Putamen (tissue), 1 donor: Measurements from ENCODE around the gene HTRA3.

Experiments used
- DNase-seq: peaks from one replicate; pipeline ENCODE4 v3.0.0-alpha.2; 2016; ENCODE audit warnings: low spot score

The HTRA3 gene

GRCh38 chr4:8267077-8267476 is 2.5 kb upstream of the HTRA3 start:
- DNase-seq: no peak

DNA sequence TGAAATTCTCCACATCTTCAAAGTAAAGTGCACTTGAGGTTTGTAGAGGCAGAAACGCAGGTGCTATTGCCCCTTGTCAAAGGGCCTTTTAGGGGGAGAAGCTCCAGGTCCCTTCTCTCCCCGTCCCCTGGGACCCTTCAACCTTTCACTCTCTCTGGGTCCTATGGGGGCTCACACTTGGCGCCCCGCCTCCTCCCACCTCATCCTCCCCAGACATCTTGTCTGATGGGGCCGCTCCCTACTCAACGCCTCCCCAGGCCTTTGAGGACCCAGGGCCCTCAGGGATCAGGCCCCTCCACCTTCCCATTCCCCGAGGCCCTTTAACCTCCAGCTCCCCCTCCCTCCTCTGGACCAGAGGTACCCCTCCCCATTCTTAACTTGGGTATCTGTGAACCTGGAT is 1.3 kb upstream of the HTRA3 start:
- DNase-seq: no peak

DNA sequence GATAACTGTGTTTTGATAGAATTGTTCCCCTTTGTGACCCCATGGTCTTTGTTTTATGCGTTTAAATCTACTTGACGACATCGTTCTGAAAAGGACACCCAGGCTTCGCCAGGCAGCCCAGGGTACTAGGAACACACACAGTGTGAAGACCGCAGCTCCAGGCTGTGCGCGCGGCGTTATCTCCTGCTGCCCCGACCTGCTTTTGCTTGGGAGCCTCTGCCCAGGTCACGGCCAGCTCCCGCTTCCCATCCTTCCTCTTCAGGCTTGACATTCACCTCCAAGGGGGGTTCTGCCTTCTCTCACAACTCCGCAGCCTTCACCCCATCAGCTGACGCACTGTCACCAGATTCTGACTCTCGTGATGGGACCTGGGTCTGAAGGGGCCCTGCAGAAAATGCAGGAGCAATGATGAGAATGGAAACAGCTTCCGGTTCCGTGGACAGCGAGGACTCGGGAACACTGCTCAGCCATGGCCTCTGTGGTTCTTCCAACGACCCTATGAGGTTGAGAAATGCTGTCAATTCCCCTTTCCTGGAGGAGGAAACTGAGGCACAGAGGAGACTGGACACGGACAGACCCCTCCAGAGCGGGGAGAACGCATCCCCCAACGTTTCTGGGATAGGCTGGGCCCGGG is 536 bp upstream of the HTRA3 start:
- DNase-seq: no peak

DNA sequence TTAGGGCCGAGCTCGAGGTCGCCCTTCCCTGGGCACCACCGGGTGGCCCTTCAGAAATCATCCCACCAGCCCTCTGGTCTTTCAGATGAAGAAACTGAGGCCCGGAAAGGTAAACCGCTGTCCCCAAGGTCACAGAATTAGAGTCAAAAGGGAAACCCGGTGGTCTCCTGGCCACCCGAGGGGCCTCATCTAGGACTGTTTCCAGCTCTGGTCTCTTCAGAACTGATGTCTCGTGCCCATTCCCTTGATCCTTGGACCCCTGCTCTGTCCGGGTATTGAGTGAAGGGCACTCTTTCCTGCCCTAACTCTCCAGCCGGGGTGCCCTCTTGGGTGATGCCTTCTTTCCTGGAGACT is 841 bp downstream of the HTRA3 start:
- no peak for DNase-seq

- no peak for DNase-seq
Measured at GRCh38 chr4:8270912-8271815, 1.6 kb downstream of the HTRA3 start.

DNA sequence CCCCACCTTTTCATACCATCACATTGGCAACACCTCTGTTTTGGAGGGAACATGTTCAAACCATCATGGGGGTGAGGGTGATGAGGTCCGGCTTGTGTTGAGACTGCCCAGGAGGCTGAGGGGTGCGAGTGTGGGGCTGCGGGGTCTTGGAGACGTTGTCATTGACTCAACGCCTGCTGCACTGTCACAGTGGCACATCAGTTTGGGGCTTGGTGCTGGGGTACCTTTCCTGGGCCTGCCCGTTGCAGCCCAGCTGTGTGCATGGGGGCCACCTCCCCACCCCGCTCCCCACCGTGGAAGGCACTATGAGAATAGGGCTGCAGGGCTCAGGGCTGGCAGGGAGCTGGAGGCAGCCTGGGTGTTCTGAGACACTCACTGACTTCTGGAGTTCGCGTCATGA is 2.3 kb downstream of the HTRA3 start:
- DNase-seq: no peak

DNA sequence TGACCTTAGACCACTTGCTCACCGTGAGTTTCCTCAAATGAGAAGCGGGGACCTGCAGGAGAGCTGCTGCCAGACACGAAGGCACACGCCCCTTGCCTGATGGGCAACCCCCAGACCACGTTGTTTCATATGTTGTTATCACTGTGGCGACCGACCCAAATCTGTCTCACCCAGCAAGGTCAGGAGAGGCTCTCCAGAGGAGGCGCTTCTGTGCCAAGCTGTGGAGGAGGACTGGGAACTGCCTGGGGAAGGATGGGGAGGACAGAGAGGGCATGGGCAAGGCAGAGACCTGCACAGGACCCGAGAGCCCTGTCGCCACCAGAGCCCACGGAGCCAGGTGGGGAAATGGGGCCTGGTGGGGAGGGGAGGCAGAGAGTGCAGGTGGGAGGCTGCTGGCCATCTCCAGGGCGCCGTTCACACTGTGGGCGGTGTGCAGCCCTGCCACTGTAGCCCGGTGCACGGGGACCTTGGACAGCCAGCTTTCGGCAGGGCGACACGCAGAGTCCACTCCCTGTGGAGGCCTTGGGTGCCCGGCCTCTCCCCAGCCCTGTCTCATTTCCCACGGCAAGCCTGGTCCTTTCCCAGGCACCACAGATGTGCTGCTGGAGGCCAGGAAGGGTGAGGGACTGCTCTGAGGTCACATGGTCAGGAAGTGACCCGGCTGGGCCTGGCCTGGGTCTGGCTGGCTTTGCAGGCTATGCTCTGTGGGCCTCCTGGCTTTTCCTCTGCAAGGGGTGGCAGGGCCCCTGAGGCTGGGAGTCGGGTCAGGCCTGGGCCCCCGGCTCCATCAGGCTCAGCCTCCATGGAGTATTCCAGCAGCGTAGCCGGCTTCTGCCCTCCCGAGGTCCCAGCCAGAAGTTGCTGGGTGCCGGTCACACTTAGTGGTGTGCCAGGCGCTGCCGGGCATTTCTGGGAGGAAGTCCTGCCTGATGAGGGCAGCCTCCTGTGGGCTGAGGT is 3.2 kb downstream of the HTRA3 start:
- no peak for DNase-seq

- DNase-seq: no peak
Measured at GRCh38 chr4:8273450-8273849, 3.9 kb downstream of the HTRA3 start.

DNA sequence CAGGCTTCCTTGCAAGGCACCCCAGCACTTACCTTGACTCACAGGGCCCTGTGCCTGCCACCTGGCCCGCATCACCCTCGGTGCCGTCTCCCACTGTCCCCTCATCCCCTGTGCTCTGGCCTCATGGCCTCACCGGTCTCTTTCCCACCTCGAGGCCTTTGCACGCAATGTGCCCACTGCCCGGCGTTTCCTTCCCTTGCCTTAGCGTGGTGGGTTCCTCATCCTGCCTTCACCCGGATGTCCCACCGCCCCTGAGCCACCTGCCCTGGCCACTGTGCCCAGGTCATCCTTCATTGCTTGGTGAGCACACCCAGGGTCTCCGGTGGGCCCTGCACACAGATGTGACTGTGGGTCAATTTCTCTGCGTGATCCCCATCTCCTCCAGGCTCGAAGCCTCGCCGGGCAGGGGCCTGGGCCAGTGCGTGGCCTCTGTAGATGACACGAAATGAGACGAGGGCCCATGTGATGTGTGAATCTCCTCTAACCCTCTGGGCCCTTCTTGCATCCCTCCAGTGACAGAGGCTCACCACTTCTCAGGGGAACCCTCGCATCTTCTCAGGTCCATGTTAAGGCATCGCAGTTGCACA is 4.6 kb downstream of the HTRA3 start:
- no peak for DNase-seq

DNA sequence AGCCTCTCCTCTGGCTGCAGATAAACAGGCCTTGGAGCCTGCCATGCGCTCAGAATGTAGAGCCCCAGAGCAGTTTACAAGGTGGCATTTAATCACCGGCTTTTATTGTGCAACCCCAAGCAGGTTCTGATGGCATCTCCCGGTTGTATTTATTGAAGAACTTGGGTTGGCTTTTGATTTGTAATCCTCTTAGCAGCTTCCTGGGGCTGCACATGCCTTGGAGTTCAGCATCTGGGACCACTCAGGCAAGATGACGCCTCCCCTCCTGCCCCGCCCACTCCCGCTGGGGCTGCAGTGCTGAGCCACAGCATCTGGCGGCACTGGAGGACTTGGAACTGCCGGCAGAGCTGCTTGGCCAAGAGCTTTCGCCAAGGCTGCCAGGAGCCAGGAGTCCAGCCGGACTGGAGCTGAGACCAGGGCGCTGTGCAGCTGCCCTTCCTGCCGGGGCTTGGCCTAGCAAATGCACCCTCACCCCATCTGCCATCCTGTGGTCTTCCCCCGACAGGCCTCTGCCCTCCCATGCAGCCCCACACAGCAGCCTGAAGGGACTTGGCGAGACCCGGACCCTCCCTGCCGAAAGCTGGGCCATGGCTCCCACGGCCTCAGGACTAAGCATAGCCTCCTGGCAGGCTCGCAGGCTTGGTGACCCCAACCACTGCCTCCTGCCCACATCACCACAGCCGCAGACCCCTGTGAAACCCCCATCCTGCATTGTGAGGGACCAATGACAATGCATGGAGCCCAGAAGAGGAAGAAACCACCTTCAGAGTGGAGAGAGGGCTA is 5.4 kb downstream of the HTRA3 start:
- DNase-seq: peak; percentile 58

DNA sequence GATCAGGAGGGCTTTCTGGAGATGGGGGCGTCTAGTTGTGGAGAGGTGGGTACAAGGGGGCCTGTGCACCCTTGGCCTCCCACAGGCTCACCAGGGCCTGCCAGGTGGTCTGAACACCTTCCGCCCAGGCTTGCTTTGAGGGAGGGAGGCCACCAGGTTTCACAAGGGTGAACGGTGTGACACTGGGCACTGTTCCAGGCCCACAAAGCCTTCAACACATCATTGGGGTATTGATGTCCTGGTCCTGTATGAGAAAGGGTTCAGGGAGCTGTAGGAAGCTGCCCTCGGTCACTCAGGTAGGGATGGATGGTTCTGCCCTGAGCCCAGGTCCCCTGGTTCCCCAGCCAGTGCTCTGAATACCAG is 6.0 kb downstream of the HTRA3 start:
- no peak for DNase-seq

GRCh38 chr4:8276358-8277240 is 7.0 kb downstream of the HTRA3 start:
- no peak for DNase-seq

DNA sequence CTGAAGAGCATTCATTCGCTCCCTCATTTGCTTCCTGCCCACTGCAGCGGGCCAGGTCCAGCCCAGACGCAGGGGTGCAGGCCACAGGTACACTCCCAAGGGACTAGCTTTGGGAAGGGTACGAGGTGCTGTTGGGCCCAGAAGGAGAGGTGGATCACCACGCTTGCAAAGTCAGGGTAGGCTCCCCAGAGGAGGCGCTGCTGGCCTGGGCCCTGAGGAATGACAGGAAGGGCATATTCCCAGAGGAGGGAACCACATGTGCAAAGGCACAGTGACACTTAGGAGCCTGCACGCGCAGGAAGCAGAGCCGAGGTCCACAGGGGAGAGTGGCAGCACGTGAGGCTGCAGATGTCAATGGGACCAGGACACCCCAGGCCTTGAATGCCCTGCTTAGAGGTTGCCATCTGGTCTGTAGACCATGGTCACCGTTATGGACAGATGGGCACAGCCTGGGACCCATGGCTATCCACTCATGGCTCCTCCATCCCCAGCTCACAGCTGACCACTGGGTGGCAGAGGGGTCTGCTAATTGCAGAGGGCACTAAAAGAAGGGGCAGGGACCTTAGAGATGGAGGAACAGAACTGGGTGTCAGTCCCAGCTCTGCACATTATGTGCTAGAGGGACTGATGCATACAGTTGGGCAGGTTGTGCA is 7.9 kb downstream of the HTRA3 start:
- DNase-seq: no peak

DNA sequence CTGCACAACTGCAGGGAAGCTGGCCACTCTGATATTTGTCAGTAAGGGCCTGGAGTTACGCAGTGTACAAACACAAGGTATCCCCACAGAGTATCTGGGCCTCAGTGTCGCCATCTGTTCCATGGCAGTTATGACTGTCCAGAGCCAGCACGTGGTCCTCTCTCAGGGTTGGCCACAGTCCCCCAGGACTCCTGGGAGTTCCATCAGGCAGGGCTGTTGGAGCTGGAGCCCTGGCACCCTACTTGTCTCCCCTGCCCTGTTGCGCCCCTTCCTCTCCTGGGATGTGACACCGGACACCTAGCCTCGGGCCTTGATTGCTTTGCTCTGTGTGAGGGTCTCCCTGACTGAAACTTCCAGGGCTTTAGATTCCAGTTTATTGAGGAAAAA is 8.4 kb downstream of the HTRA3 start:
- DNase-seq: no peak

DNA sequence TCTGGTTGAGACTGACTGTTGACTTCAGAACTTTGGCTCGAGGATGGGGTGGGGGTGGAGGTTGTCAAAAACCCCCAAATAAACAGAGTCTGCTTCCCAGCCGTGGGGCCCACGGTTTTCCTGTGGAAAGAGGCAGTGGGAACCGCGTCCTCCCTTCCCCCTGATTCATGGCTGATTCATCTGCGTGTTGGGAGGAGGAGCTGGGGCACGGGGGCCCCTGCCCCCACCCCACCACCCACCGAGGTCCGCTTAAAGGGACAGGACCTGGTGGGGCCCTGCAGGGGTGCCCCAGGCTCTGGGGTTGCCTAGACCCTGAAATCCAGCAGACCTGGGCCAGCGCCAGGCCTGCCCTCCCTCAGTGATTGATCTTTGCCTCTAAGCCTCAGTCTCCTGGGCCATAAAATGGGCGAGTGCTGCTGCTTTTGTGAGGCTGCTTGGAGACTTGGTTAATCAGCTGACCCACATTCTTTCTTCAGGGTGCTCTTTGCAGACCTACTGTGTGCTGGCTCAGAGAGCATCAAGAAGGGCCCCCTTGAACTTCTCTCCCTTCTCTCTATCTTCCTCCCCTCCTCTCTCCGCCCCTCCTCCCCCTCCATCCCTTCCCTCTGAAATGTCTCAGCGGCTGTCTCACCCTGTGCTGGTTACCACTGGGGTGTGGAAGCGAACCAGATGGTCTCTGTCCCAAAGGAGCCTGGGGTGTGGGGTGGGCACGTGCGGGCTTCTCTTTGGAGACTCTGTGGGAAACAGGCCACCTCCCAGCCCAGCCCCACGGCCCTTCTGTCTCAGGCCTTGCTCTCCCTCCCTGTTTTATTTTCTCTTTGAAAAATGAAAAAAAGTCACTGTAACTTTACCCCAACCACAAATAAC is 9.1 kb downstream of the HTRA3 start:
- no peak for DNase-seq

- DNase-seq: no peak
Measured at GRCh38 chr4:8279321-8280157, 10.0 kb downstream of the HTRA3 start.

DNA sequence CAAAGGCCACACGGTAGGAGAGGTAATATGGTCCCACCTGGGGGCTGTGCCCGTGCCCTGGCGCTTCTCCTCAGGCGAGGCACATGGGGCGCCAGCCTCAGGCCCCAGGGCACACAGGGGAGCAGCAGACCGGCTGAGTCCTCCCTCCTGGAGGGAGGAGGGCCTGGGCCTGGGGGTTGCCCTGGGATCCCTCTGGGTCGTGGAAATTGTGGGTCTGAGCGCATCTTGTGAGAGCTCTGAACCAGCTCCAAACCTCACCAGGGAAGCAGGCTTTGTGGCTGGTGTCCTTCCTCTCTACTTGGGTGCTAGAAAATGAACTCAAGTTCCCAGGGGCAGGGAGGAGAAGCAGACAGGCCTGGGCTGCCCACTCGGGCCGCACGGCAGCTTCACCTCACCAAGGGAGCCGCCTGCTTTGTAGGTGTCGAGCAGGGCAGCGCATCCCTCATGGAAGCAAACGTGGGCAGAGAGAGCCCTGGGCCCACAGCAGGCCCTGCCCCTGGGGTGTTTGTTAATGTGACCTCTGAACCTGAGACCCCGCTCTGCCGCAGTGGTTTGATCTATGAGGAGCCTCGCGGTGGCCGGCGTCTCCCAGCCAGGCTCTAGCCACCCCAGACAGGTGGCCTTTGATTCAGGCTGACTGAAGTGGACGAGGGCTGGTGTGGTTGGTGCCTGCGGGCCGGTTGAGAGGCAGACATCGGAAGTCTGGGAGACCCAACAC is 10.8 kb downstream of the HTRA3 start:
- DNase-seq: no peak
